Heart left ventricle (tissue), 16 donors: ENCODE data around the gene MROH7. TPM values are rescaled to one million over a fixed set of nuclear protein-coding genes. Genes with fewer than 3 reads are reported as not detected.

ENCODE experiments used
- ATAC-seq, 4 donors: fragments of 200-7000 bp; cut with Tn5 transposase; one replicate each; pipeline ENCODE4 v1.9.1; 2020 to 2022; ENCODE audit warnings: moderate library complexity in 4 of 4, mild to moderate bottlenecking in 3 of 4, moderate number of reproducible peaks in 1 of 4
- DNase-seq, 5 donors: peaks; one replicate each; pipeline ENCODE4 v3.0.0-alpha.2; 2020
- H3K27ac ChIP-seq, 12 donors: fragments of 200-600 bp; sonication (generic) in 4 of 12; one replicate each; pipeline versions ENCODE4 v1.5.0 to v1.8.0; 2016 to 2022; ENCODE audit warnings: mild to moderate bottlenecking in 2 of 12
- H3K27me3 ChIP-seq, 9 donors: fragments of 200-600 bp; sonication (generic) in 2 of 9; one replicate each; pipeline versions ENCODE4 v1.5.1 to v1.8.0; 2016 to 2022; ENCODE audit warnings: mild to moderate bottlenecking in 3 of 9
- H3K36me3 ChIP-seq, 9 donors: fragments of 200-600 bp; sonication (generic) in 2 of 9; one replicate each; pipeline versions ENCODE4 v1.5.0 to v1.8.0; 2018 to 2022; ENCODE audit warnings: mild to moderate bottlenecking in 2 of 9
- H3K4me1 ChIP-seq, 12 donors: fragments of 200-600 bp; sonication (generic) in 4 of 12; one replicate each; pipeline versions ENCODE4 v1.5.0 to v1.8.0; 2016 to 2022; ENCODE audit warnings: mild to moderate bottlenecking in 3 of 12
- H3K4me3 ChIP-seq, 12 donors: fragments of 200-600 bp; sonication (generic) in 4 of 12; one replicate each; pipeline versions ENCODE4 v1.5.0 to v1.8.0; 2017 to 2022; ENCODE audit warnings: mild to moderate bottlenecking in 9 of 12, moderate library complexity in 4 of 12
- H3K9me3 ChIP-seq, 12 donors: fragments of 200-600 bp; sonication (generic) in 4 of 12; one replicate each; pipeline versions ENCODE4 v1.5.0 to v1.8.0; 2016 to 2022; ENCODE audit warnings: mild to moderate bottlenecking in 1 of 12
- CTCF ChIP-seq, 12 donors: fragments of 200-600 bp; sonication (generic) in 4 of 12; IDR thresholded peaks; one replicate each; pipeline versions ENCODE4 v1.5.0 to v1.8.0; 2018 to 2022; ENCODE audit warnings: antibody characterized with exemption in 12 of 12, mild to moderate bottlenecking in 5 of 12
- POLR2A ChIP-seq, 2 donors: fragments of 450-650 bp; IDR thresholded peaks; one replicate each; pipeline ENCODE4 v1.6.1; 2017; ENCODE audit warnings: antibody characterized with exemption in 2 of 2, mild to moderate bottlenecking in 2 of 2, moderate library complexity in 2 of 2
- WGBS, 4 donors: extraction: QIAGEN DNeasy Blood & Tissue Kit in 2 of 4; methylation state at CpG; one replicate each; pipeline versions ENCODE4 v1.1.5 to v1.1.7; 2013 to 2018; 5-methylcytosine and 5-hydroxymethylcytosine counted together
- intact Hi-C, 10 donors: fragments of 100-400 bp; cut with DNase I; formaldehyde crosslinking; loops; one replicate each; pipeline versions ENCODE4 v1.11.1 to v1.14.2; 2022
- polyA plus RNA-seq, 2 donors: library from polyadenylated mRNA; stranded (reverse); fragments of 200-250 nt; gene quantifications; one replicate each; pipeline ENCODE4 v1.2.3, GENCODE V29; 2013
- total RNA-seq, 9 donors: library from RNA; depleted of rRNA in 2 of 9; stranded (reverse); fragments of >200 nt in 2 of 9; fragmentation: NEBNext Ultra II Directional in 3 of 9; extraction: Animal tissue kit (Norgen Biotek cat#: 25700) in 3 of 9; gene quantifications; one replicate each; pipeline versions ENCODE4 v1.1.0 to v1.2.4, GENCODE V29; 2016 to 2023
- donor health status: ischemic (EF 13 %, LVEDD 7.1; RV severe dilation, severe dysfunction).
- donor health status: healthy with polysubstance abuse.
- donor health status: DM: no; HTN: yes; CAD: no.
- donor health status: DM: no; HTN: no; CAD: no.
- donor health status: ischemic (EF 25% LVEDD 6.9; RV normal size, moderate dysfunction).
- donor health status: ischemic (EF 25% LVEDD 5.7; RV mildly dilated, moderate dysfunction).
- donor health status: healthy.
- donor health status: DM: yes; HTN: yes; CAD: no.
- donor health status: ischemic (EF 35%, LVEDD 5.7; RV mildly dilated, moderate dysfunction).
- donor health status: nonischemic (EF 11% LVEDD 7.7; RV severe dilation, severe dysfunction).
- donor health status: DM: yes; HTN: yes; CAD: no.
- donor health status: PGD.
- donor health status: ischemic (EF 29% LVEDD 5.4; RV normal size, mild dysfunction).
- donor health status: nonischemic (EF 23%, LVEDD 6.1; RV moderate dilation, normal function).

Gene MROH7
- total and polyA plus RNA-seq, 11 donors, result 2.3 to 18.6 (median 9.2) TPM

- intact Hi-C loops, result loop anchor here in 1 of 10 donors (5.0 kb wide), 1 partner anchor 684 kb away; no protein-coding TSS in a partner anchor
- Histone ChIP-seq H3K4me1 (peaks cover 0 to 10% (median 0%) of the 10 kb centered on the region in 12 donors), H3K36me3 (peaks cover 0 to 71% (median 21%) of the 10 kb centered on the region in 9 donors), H3K27me3 (no peaks in the 10 kb centered on the region), H3K9me3 (no peaks in the 10 kb centered on the region), H3K4me3 (no peak overlapping the region), H3K27ac (peak overlapping the region in 2 of 12 donors; percentile 7 to 24)
- no peak for TF ChIP-seq CTCF (IDR thresholded peaks at IDR 0.05)
- TF ChIP-seq POLR2A (IDR thresholded peaks at IDR 0.05), result no peak
- ATAC-seq, result peak in 2 of 4 donors; percentile 31 to 40
- WGBS, 4 donors, result 55 to 78% (median 68%) methylated on average over 18 to 21 of the region's 21 CpGs
- no peak for DNase-seq
Observed at GRCh38 chr1:54600947-54601721, 40.5 kb upstream of the MROH7 start.

- Histone ChIP-seq H3K4me3 (no peak overlapping the region), H3K27ac (peak overlapping the region in 2 of 12 donors; percentile 7 to 24), H3K9me3 (no peaks in the 10 kb centered on the region), H3K27me3 (no peaks in the 10 kb centered on the region), H3K36me3 (peaks cover 0 to 71% (median 24%) of the 10 kb centered on the region in 9 donors), H3K4me1 (peaks cover 0 to 9% (median 0%) of the 10 kb centered on the region in 12 donors)
- intact Hi-C loops, result loop anchor here in 1 of 10 donors (5.0 kb wide), 1 partner anchor 684 kb away; no protein-coding TSS in a partner anchor
- DNase-seq (no peak), ATAC-seq (no peak)
- TF ChIP-seq POLR2A (IDR thresholded peaks at IDR 0.05), result no peak
- no peak for TF ChIP-seq CTCF (IDR thresholded peaks at IDR 0.05)
- WGBS, 4 donors, result 75 to 82% (median 78%) methylated on average over 6 to 10 of the region's 10 CpGs
Observed at GRCh38 chr1:54601730-54602129, 39.9 kb upstream of the MROH7 start.

GRCh38 chr1:54602554-54602953 is 39.0 kb upstream of the MROH7 start:
- no peaks in the 10 kb centered on the region for H3K27me3 ChIP-seq
- no peaks in the 10 kb centered on the region for H3K9me3 ChIP-seq
- H3K27ac ChIP-seq, result no peak overlapping the region
- peaks cover 0 to 9% (median 0%) of the 10 kb centered on the region in 12 donors for H3K4me1 ChIP-seq
- DNase-seq (peak in 1 of 5 donors; percentile 59), ATAC-seq (no peak)
- TF ChIP-seq CTCF (IDR thresholded peaks at IDR 0.05) (no peak), POLR2A (IDR thresholded peaks at IDR 0.05) (no peak)
- H3K4me3 ChIP-seq, result no peak overlapping the region
- H3K36me3 ChIP-seq, result peaks cover 0 to 71% (median 23%) of the 10 kb centered on the region in 9 donors
- 82 to 86% (median 83%) methylated on average over 18 of the region's 18 CpGs for WGBS, 4 donors
- intact Hi-C loops, result loop anchor here in 1 of 10 donors (5.0 kb wide), 1 partner anchor 685 kb away; no protein-coding TSS in a partner anchor

- H3K4me3 ChIP-seq, result no peak overlapping the region
- 86 to 91% (median 88%) methylated on average over 6 of the region's 6 CpGs for WGBS, 4 donors
- H3K9me3 ChIP-seq, result no peaks in the 10 kb centered on the region
- H3K36me3 ChIP-seq, result peaks cover 0 to 71% (median 28%) of the 10 kb centered on the region in 9 donors
- ATAC-seq, result peak in 1 of 4 donors; percentile 2
- intact Hi-C loops, result loop anchor here in 1 of 10 donors (5.0 kb wide), 1 partner anchor 686 kb away; no protein-coding TSS in a partner anchor
- TF ChIP-seq POLR2A (IDR thresholded peaks at IDR 0.05) (no peak), CTCF (IDR thresholded peaks at IDR 0.05) (no peak)
- DNase-seq, result no peak
- H3K27ac ChIP-seq, result no peak overlapping the region
- peaks cover 0 to 9% (median 0%) of the 10 kb centered on the region in 12 donors for H3K4me1 ChIP-seq
- H3K27me3 ChIP-seq, result no peaks in the 10 kb centered on the region
Observed at GRCh38 chr1:54603241-54603640, 38.3 kb upstream of the MROH7 start.
